Activated T-cell treated with anti-CD3 and anti-CD28 coated beads, Interleukin-2, amount 50 U/mL, for 72 hours (primary cell): ENCODE results near the gene KCNH1. TPM values are rescaled to one million over a fixed set of nuclear protein-coding genes. Genes with fewer than 3 reads are reported as not detected.
"Not testable (repeated sequence)": the region's sequence is repeated elsewhere in the genome, so short reads cannot be mapped to it uniquely, and the experiment has no call there.

ENCODE experiments used
- ATAC-seq, 2 donors: fragments of 150-1000 bp; cut with Tn5 transposase; replicated peaks in 1 of 2; 2 replicates each; pipeline ENCODE4 v1.10.0; 2021; ENCODE audit warnings: moderate library complexity in 2 of 2, mild to moderate bottlenecking in 1 of 2
- DNase-seq, 2 donors: peaks; one replicate each; pipeline ENCODE4 v3.0.0; 2021 to 2022; ENCODE audit warnings: mixed read lengths in 1 of 2
- H3K27ac Mint-ChIP-seq: one replicate; pipeline ENCODE4 v1.8.0; 2022; ENCODE audit warnings: mild to moderate bottlenecking, moderate library complexity, mixed read lengths
- H3K27me3 Mint-ChIP-seq: one replicate; pipeline ENCODE4 v1.8.0; 2022; ENCODE audit warnings: low read depth, mixed read lengths
- H3K36me3 Mint-ChIP-seq, 2 donors: one replicate each; pipeline ENCODE4 v1.8.0; 2022; ENCODE audit warnings: mixed read lengths in 2 of 2, mild to moderate bottlenecking in 1 of 2; ENCODE audit not compliant: insufficient read depth in 2 of 2
- H3K4me1 Mint-ChIP-seq: one replicate; pipeline ENCODE4 v1.8.0; 2022; ENCODE audit warnings: low read depth, mixed read lengths
- H3K4me3 Mint-ChIP-seq, 2 donors: one replicate each; pipeline ENCODE4 v1.8.0; 2022; ENCODE audit warnings: mild to moderate bottlenecking in 2 of 2, mixed read lengths in 2 of 2, moderate library complexity in 2 of 2
- H3K9me3 Mint-ChIP-seq, 2 donors: one replicate each; pipeline ENCODE4 v1.8.0; 2022; ENCODE audit warnings: mixed read lengths in 2 of 2
- total RNA-seq, 2 donors: library from RNA; stranded (reverse); gene quantifications; one replicate each; pipeline ENCODE4 v1.2.3, GENCODE V29; 2022

Gene KCNH1
- total RNA-seq, 2 donors from 2014 or later: not detected

DNA sequence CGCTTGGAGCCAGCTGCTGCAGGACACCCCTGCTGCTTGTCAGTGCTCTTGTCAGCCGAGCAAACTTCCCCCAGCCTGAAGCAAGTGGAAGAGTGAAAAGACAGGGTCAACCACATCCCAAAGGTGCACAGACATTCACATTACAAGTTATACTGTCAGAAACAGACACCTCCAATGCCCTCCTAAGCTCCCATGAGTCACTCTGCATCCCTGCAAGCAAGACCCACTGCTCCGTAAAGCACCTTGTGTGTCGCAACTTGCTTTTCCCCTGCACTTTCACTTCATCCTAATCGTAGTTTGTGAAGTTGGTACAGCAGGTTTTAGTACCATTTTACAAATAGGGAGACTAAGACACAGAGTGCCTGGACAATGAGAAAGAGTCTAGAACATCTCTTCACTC lies 51.1 kb downstream of the KCNH1 start:
- Mint-ChIP-seq H3K4me1 (no peaks in the 10 kb centered on the region), H3K36me3 (peaks cover 0 to 2% of the 10 kb centered on the region in 2 donors), H3K4me3 (no peak overlapping the region), H3K27me3 (no peaks in the 10 kb centered on the region), H3K27ac (no peak overlapping the region), H3K9me3 (peaks cover 0 to 3% of the 10 kb centered on the region in 2 donors)
- ATAC-seq (no peak), DNase-seq (no peak)

DNA sequence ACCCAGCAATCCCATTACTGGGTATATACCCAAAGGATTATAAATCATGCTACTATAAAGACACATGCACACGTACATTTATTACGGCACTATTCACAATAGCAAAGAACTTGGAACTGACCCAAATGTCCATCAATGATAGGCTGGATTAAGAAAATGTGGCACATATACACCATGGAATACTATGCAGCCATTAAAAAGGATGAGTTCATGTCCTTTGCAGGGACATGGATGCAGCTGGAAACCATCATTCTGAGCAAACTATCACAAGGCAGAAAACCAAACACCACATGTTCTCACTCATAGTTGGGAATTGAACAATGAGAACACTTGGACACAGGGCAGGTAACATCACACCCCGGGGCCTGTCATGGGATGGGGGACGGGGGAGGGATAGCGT lies 52.5 kb downstream of the KCNH1 start:
- not testable (repeated sequence) for H3K4me1 Mint-ChIP-seq, H3K27me3 Mint-ChIP-seq, H3K9me3 Mint-ChIP-seq, ATAC-seq, DNase-seq, H3K27ac Mint-ChIP-seq, H3K4me3 Mint-ChIP-seq, H3K36me3 Mint-ChIP-seq

DNA sequence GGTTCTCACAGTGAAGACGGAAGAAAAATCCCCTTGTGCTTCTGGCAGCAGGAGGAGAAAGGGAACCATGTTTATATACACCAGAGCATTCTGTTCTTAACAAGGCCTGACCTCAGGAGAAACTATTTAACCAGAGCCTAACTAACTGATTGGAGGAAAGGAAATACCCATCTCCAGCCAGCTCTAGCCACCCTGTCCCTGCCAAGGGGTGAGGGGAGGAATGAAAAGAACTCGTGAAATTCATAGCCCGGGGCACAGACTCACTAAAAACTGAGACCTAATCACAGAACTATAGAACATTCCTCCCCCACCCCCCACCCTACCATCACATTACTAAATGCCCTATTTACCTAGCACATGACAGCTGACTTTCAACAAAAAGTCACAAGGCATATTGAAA lies 65.0 kb downstream of the KCNH1 start:
- no peak overlapping the region for H3K4me3 Mint-ChIP-seq
- no peaks in the 10 kb centered on the region for H3K4me1 Mint-ChIP-seq
- no peak overlapping the region for H3K27ac Mint-ChIP-seq
- peaks cover 0 to 2% of the 10 kb centered on the region in 2 donors for H3K36me3 Mint-ChIP-seq
- DNase-seq: no peak
- ATAC-seq: no peak
- H3K27me3 Mint-ChIP-seq: peaks cover 19% of the 10 kb centered on the region
- H3K9me3 Mint-ChIP-seq: peaks cover 0 to 2% of the 10 kb centered on the region in 2 donors

DNA sequence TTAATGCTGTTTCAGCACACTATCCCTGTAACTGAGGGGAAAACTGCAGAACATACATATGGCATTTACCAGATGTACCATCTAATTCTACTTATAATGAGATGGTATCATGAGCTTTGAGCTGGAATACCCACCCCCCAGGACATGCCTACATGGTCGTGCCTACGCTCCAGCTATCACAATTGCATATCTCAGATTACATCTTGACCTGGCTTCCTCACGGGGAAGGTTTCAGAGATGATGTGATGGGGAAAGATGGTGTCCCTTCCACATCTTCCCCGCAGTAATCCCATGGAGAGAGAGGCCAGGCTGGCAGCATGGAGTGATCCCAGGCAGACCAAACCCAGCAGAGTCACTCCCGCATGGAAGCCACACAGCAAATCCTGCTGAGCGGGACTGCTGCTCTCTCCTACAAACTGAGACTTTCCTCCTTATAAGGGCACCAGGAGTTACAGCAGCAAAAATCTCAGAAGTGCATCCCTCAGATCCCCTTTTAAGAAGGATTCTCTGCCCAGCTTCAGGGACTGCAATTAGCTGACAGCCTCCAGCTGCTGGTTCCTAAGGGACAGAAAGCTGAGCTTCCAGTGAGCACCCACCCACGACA lies 67.1 kb downstream of the KCNH1 start:
- H3K36me3 Mint-ChIP-seq: peaks cover 0 to 2% of the 10 kb centered on the region in 2 donors
- DNase-seq: no peak

DNA sequence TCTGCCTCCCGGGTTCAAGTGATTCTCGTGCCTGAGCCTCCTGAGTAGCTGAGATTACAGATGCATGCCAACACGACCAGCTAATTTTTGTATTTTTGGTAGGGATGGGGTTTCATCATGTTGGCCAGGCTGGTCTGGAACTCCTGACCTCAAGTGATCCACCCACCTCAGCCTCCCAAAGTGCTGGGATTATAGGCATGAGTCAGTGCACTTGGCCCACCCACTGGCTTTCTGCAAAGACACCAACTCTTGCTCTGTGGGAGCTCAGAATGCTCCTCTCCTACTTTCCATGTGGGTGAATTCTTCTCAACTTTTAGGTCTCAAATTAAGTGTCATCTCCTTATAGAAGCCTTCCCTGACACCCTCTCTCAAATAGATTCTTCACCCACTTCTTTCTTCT lies 92.1 kb downstream of the KCNH1 start:
- not testable (repeated sequence) for H3K9me3 Mint-ChIP-seq, H3K4me3 Mint-ChIP-seq, ATAC-seq, H3K4me1 Mint-ChIP-seq, H3K36me3 Mint-ChIP-seq, H3K27me3 Mint-ChIP-seq, H3K27ac Mint-ChIP-seq, DNase-seq

More for the DNA sequence above, 67.1 kb downstream of the KCNH1 start:
- Mint-ChIP-seq H3K27ac (no peak overlapping the region), H3K4me1 (no peaks in the 10 kb centered on the region), H3K4me3 (no peak overlapping the region), H3K9me3 (peaks cover 0 to 4% of the 10 kb centered on the region in 2 donors), H3K27me3 (peaks cover 13% of the 10 kb centered on the region)
- no peak for ATAC-seq

DNA sequence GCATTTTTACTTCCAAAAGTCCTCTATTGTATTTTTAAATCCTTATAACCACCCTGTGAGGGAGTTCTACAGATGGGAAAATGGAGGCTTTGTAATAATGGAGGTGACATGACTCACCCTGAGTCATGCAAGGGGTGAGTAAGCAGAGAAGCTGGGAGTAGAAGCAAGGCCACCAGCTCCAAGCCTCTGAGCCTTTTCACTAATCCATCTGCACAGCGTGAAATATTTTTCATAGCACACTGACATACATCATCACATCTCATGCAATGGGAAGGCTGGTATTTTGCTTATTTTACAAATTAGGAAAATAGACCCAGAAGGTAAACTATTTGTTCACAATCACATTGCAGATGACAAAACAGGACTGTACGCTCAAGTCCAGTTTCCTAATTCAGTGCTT lies 96.9 kb downstream of the KCNH1 start:
- DNase-seq (peak; percentile 4), ATAC-seq (peak; percentile 39 to 51)
- peaks cover 7% of the 10 kb centered on the region for H3K27me3 Mint-ChIP-seq
- H3K4me1 Mint-ChIP-seq: no peaks in the 10 kb centered on the region
- no peak overlapping the region for H3K27ac Mint-ChIP-seq
- H3K4me3 Mint-ChIP-seq: no peak overlapping the region
- H3K36me3 Mint-ChIP-seq: no peaks in the 10 kb centered on the region
- peaks cover 0 to 2% of the 10 kb centered on the region in 2 donors for H3K9me3 Mint-ChIP-seq

DNA sequence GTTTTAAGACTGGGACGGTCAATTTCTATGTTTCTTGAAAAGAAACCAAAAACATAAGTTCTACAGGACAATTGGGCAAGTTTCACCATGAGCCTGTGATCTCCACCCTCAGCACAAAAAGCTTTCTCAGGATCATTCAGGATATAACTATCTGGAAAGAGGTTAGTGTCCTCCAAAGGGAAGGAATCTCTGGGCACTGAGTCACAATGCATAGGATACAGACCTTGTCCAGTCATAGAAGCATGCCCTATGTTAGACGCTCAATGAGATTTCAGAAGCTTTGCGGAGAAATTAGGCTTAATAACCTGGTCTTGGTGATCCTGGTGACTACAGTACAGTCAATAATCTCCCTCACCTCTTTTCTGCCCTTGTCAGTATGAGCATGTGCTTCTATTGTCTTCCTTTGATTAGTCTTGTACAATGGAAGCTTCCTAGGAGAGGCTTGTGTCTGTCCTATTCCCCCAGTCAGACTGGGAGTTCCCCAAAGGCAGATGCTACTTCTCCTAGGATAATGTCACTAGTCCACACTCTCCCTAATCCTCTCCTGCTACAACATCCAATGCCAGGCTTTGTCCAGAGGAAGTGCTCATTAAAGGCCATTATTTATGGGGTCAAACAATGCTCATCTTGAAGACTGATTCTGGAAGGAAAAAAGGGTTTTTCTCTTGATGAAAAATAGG lies 97.4 kb downstream of the KCNH1 start:
- Mint-ChIP-seq H3K27ac (no peak overlapping the region), H3K9me3 (peaks cover 0 to 2% of the 10 kb centered on the region in 2 donors), H3K36me3 (no peaks in the 10 kb centered on the region), H3K27me3 (peaks cover 7% of the 10 kb centered on the region), H3K4me3 (no peak overlapping the region), H3K4me1 (no peaks in the 10 kb centered on the region)
- ATAC-seq (no peak), DNase-seq (no peak)

DNA sequence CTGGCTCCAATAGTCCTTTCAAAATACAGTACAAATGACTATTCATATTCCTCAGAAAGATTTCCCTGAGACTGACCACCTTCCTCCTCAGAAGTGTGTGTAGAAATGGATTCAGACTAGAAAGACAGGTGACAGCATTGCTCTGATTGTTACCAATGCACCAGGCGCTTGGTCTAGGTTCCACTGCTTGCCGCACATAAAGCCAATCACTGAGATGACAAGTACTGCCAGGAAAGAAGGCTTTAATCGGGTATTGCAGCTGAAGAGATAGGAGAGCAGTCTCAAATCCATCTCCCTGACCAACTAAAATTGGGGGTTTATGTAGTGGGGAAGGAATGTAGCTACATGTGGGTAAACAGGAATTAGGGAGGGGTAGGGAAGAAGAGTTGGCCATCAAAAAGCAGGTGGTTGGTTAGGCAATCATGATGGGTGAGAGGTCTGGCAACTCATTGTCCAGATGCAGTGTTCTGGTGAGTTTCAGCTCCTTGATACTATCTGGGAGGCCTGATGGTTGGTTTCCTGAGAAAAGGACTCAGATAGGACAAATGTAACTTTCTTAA lies 98.0 kb downstream of the KCNH1 start:
- Mint-ChIP-seq H3K36me3 (no peaks in the 10 kb centered on the region), H3K27ac (no peak overlapping the region), H3K4me1 (no peaks in the 10 kb centered on the region), H3K9me3 (peaks cover 0 to 2% of the 10 kb centered on the region in 2 donors), H3K4me3 (no peak overlapping the region), H3K27me3 (peaks cover 7% of the 10 kb centered on the region)
- no peak for ATAC-seq
- DNase-seq: no peak

DNA sequence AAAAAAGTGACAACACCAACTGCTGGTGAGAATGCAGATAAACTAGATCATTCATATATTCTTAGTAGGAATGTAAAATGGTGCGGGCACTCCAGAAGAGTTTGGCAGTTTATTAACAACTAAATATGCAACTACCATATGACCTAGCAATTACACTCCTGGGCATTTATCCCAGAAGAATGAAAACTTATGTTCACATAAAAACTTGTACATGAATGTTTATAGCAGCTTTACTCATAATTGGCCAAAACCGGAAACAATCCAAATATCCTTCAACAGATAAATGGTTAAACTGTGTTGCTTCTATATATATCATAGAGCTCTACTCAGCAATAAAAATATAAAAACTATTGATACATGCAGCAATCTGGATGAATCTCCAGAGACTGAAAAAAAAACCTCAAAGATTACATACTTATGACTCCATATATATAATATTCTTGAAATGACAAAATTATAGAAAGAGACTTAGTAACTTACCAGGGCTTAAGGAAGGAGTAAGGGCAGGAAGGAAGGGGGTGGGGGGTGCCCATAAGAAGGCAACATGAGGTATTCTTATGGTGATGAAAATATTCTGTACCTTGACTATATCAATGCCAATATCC lies 99.9 kb downstream of the KCNH1 start:
- no peak overlapping the region for H3K27ac Mint-ChIP-seq
- H3K4me3 Mint-ChIP-seq: no peak overlapping the region
- ATAC-seq (no peak), DNase-seq (no peak)
- no peaks in the 10 kb centered on the region for H3K4me1 Mint-ChIP-seq
- peaks cover 7% of the 10 kb centered on the region for H3K27me3 Mint-ChIP-seq
- peaks cover 0 to 2% of the 10 kb centered on the region in 2 donors for H3K9me3 Mint-ChIP-seq
- H3K36me3 Mint-ChIP-seq: no peaks in the 10 kb centered on the region

DNA sequence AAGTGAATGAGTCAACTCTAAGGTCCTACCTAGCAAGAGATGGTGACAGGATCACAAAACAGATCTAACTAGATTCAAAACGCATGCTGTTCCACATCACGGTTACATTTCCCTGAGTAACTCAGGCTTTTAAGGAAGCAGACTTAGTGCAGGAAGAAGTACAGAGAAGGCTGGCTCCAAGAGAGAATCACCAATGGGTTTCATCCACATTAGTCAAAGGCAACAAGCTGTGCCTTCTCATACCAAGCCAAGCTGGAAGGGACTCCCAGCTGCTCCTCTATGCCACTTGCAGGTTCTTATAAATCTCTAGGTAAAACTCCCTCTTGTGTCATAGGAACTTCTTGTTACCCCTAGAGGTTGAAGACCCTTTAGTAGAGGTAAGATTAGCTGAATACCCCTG lies 109.0 kb downstream of the KCNH1 start:
- ATAC-seq: no peak
- peaks cover 0 to 1% of the 10 kb centered on the region in 2 donors for H3K9me3 Mint-ChIP-seq
- H3K27ac Mint-ChIP-seq: no peak overlapping the region
- no peak for DNase-seq
- peaks cover 24% of the 10 kb centered on the region for H3K27me3 Mint-ChIP-seq
- no peaks in the 10 kb centered on the region for H3K4me1 Mint-ChIP-seq
- H3K36me3 Mint-ChIP-seq: no peaks in the 10 kb centered on the region
- no peak overlapping the region for H3K4me3 Mint-ChIP-seq

DNA sequence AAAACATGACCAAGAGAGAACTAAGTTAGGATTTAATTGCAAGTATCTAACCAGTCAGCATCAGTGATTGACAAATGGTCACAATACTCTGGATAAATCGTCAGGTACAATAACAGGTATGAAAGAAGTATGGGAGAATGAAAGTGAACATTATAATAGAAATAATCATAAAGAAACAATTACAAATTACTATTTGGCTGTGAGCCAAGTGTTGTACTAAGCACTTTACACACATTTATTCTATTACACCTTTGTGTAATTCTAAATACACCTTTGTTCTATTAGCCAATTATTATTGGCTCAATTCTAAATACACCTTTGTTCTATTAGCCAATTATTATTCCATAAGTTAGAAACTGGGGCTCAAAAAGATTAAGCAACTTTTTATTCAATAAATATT lies 114.7 kb downstream of the KCNH1 start:
- Mint-ChIP-seq H3K4me1 (no peaks in the 10 kb centered on the region), H3K27me3 (peaks cover 34% of the 10 kb centered on the region)

DNA sequence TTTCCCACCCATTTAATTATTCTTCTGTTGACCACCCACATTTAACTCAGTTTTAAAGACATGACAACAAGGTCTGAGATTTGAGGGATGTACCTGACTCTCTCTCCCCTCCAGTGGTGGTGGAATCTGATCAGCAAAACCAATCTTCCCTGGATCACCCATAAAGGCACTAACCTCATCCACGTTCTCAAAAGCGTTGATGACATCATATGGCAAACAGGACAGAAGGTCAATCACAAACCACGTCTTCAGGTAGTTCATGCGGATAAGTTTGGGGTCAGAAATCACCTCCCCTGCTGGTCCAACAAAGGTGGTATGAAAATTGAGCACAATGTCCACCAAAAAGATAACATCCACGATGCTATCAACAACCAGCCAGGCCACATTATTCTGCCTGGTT lies 115.3 kb downstream of the KCNH1 start:
- no peak for DNase-seq
- Mint-ChIP-seq H3K4me3 (no peak overlapping the region), H3K9me3 (no peaks in the 10 kb centered on the region), H3K27ac (no peak overlapping the region), H3K4me1 (no peaks in the 10 kb centered on the region), H3K27me3 (peaks cover 34% of the 10 kb centered on the region), H3K36me3 (no peaks in the 10 kb centered on the region)
- no peak for ATAC-seq

More for the DNA sequence above, 114.7 kb downstream of the KCNH1 start:
- H3K4me3 Mint-ChIP-seq: no peak overlapping the region
- H3K27ac Mint-ChIP-seq: no peak overlapping the region
- no peaks in the 10 kb centered on the region for H3K36me3 Mint-ChIP-seq
- DNase-seq (no peak), ATAC-seq (no peak)
- no peaks in the 10 kb centered on the region for H3K9me3 Mint-ChIP-seq

DNA sequence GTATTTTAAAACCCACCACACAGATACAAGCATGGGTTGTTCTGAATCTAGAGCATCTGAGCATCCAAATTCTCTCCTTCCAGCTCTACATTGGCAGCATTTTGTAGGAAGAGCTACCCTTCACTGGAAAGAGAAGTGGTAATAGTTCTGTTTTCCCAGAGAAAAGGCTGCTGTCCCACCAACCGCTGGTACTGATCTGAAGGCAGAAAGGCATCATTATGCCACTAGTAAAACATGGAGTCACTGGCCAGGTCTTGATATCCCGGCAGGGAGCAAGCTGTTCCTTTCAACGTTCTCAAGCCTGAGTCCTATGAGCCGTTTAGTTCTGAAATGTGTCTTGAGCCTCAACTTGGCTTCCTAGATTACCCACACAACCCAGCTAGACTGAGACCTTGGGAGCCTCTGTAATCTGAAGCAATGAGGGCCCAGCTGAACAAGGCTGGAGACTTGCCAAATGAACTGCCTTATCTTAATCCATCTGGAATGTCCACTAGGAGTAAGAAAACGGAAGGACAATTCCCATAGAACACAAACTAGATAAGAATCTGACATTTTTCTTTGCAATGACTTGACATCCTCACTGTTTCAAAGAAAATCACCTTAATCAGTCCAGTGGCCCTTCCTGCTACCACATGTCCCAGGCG lies 116.8 kb downstream of the KCNH1 start:
- DNase-seq (no peak), ATAC-seq (no peak)
- H3K4me3 Mint-ChIP-seq: no peak overlapping the region
- no peaks in the 10 kb centered on the region for H3K9me3 Mint-ChIP-seq
- no peaks in the 10 kb centered on the region for H3K4me1 Mint-ChIP-seq
- H3K36me3 Mint-ChIP-seq: no peaks in the 10 kb centered on the region
- no peak overlapping the region for H3K27ac Mint-ChIP-seq
- H3K27me3 Mint-ChIP-seq: peaks cover 36% of the 10 kb centered on the region
